SIG-M5 treated with dmso at 0.1 percent for 504 hours (cell line): Measurements from ENCODE around the gene LRRC41.
"Not testable (repeated sequence)": the region's sequence is repeated elsewhere in the genome, so short reads cannot be mapped to it uniquely, and the experiment has no call there.

Experiments used
- DNase-seq: peaks from one replicate; lab custom pipeline; 2025; ENCODE audit not compliant: unreplicated experiment; lab: John Stamatoyannopoulos, UW

The LRRC41 gene

GRCh38 chr1:46303038-46303871 is at the start of gene LRRC41, which contains the start of gene UQCRH:
Gene LRRC41 (minus strand): TSS chr1:46303616. CDS start chr1:46303322, 294 bp downstream.
Gene UQCRH (plus strand): TSS chr1:46303698. CDS start chr1:46303767, 69 bp downstream.
- peak; percentile 92 for DNase-seq

- DNase-seq, result no peak
Observed at GRCh38 chr1:46352363-46352762, 48.9 kb upstream of the LRRC41 start.

- DNase-seq, result no peak
Observed at GRCh38 chr1:46345281-46345680, 41.9 kb upstream of the LRRC41 start.

- no peak for DNase-seq
Observed at GRCh38 chr1:46344481-46344880, 41.1 kb upstream of the LRRC41 start.

- DNase-seq, result no peak
Observed at GRCh38 chr1:46343705-46344104, 40.3 kb upstream of the LRRC41 start.

- no peak for DNase-seq
Observed at GRCh38 chr1:46343351-46343695, 39.9 kb upstream of the LRRC41 start.

GRCh38 chr1:46342677-46343350 is 39.4 kb upstream of the LRRC41 start:
- DNase-seq, result no peak

- no peak for DNase-seq
Observed at GRCh38 chr1:46342084-46342656, 38.8 kb upstream of the LRRC41 start.

- no peak for DNase-seq
Observed at GRCh38 chr1:46341222-46342083, 38.0 kb upstream of the LRRC41 start.

GRCh38 chr1:46340404-46341221 is 37.2 kb upstream of the LRRC41 start, which contains the start of gene NSUN4:
Gene NSUN4 (plus strand): TSS chr1:46340807. CDS start chr1:46340827, 20 bp downstream.
- DNase-seq, result peak; percentile 94

- not testable (repeated sequence) for DNase-seq
Observed at GRCh38 chr1:46337409-46337808, 34.0 kb upstream of the LRRC41 start.

GRCh38 chr1:46335081-46335480 is 31.7 kb upstream of the LRRC41 start:
- no peak for DNase-seq

- DNase-seq, result no peak
Observed at GRCh38 chr1:46334030-46334384, 30.6 kb upstream of the LRRC41 start.

GRCh38 chr1:46333300-46334029 is 30.0 kb upstream of the LRRC41 start:
- peak; percentile 71 for DNase-seq

GRCh38 chr1:46331786-46332540 is 28.5 kb upstream of the LRRC41 start:
- DNase-seq, result not testable (repeated sequence)

- not testable (repeated sequence) for DNase-seq
Observed at GRCh38 chr1:46330381-46330780, 27.0 kb upstream of the LRRC41 start.

GRCh38 chr1:46329807-46330206 is 26.4 kb upstream of the LRRC41 start:
- not testable (repeated sequence) for DNase-seq

- not testable (repeated sequence) for DNase-seq
Observed at GRCh38 chr1:46328182-46328581, 24.8 kb upstream of the LRRC41 start.
